Activated T-helper 17 cell treated with anti-CD3 and anti-CD28 coated beads, Interleukin-2, amount 50 U/mL, for 72 hours (primary cell): ENCODE measurements around the gene RHBDF1. TPM values are rescaled to one million over a fixed set of nuclear protein-coding genes. Genes with fewer than 3 reads are reported as not detected.

Source experiments
- ATAC-seq: fragments of 150-1000 bp; cut with Tn5 transposase; replicated peaks from 2 replicates; pipeline ENCODE4 v1.10.0; 2021; ENCODE audit warnings: mild to moderate bottlenecking, moderate library complexity
- H3K27ac Mint-ChIP-seq: one replicate; pipeline ENCODE4 v1.8.0; 2022; ENCODE audit warnings: mixed read lengths
- H3K27me3 Mint-ChIP-seq: one replicate; pipeline ENCODE4 v1.8.0; 2022; ENCODE audit warnings: mixed read lengths
- H3K36me3 Mint-ChIP-seq: one replicate; pipeline ENCODE4 v1.8.0; 2022; ENCODE audit warnings: low read depth, mild to moderate bottlenecking, mixed read lengths
- H3K4me1 Mint-ChIP-seq: one replicate; pipeline ENCODE4 v1.8.0; 2022; ENCODE audit warnings: mixed read lengths
- H3K4me3 Mint-ChIP-seq: one replicate; pipeline ENCODE4 v1.8.0; 2022; ENCODE audit warnings: mild to moderate bottlenecking, mixed read lengths
- H3K9me3 Mint-ChIP-seq: one replicate; pipeline ENCODE4 v1.8.0; 2022; ENCODE audit warnings: mixed read lengths
- total RNA-seq, 2 donors: library from RNA; stranded (reverse); gene quantifications; one replicate each; pipeline ENCODE4 v1.2.3, GENCODE V29; 2022

Gene RHBDF1
- under 1 TPM in 1 of 2 donors, not detected in 1; 0.24 TPM for total RNA-seq

- peaks cover 11% of the 10 kb centered on the region for H3K4me1 Mint-ChIP-seq
- peak within 1 kb of the TSS; percentile 64 for H3K4me3 Mint-ChIP-seq
- peak; percentile 61 for ATAC-seq
- H3K27ac Mint-ChIP-seq: no peak within 1 kb of the TSS
- no peaks in the 10 kb centered on the region for H3K9me3 Mint-ChIP-seq
- peaks cover 12% of the 10 kb centered on the region for H3K27me3 Mint-ChIP-seq
- no peaks in the 10 kb centered on the region for H3K36me3 Mint-ChIP-seq
Observed at GRCh38 chr16:72561-73548, at the start of gene RHBDF1. TSS of gene RHBDF1 (minus strand) at chr16:72631. CDS start at chr16:65015, 7,616 bp downstream.

- H3K9me3 Mint-ChIP-seq: no peaks in the 10 kb centered on the region
- peaks cover 37% of the 10 kb centered on the region for H3K36me3 Mint-ChIP-seq
- ATAC-seq: no peak
- H3K4me1 Mint-ChIP-seq: no peaks in the 10 kb centered on the region
- no peaks in the 10 kb centered on the region for H3K27me3 Mint-ChIP-seq
- H3K4me3 Mint-ChIP-seq: no peak overlapping the region
- H3K27ac Mint-ChIP-seq: no peak overlapping the region
Observed at GRCh38 chr16:120756-121155, 48.3 kb upstream of the RHBDF1 start.

- Mint-ChIP-seq H3K9me3 (no peaks in the 10 kb centered on the region), H3K27ac (no peak overlapping the region), H3K4me1 (no peaks in the 10 kb centered on the region), H3K27me3 (no peaks in the 10 kb centered on the region), H3K36me3 (peaks cover 42% of the 10 kb centered on the region), H3K4me3 (no peak overlapping the region)
- no peak for ATAC-seq
Observed at GRCh38 chr16:119835-120491, 47.5 kb upstream of the RHBDF1 start.

GRCh38 chr16:119295-119694 is 46.9 kb upstream of the RHBDF1 start:
- peaks cover 42% of the 10 kb centered on the region for H3K36me3 Mint-ChIP-seq
- no peaks in the 10 kb centered on the region for H3K4me1 Mint-ChIP-seq
- no peaks in the 10 kb centered on the region for H3K9me3 Mint-ChIP-seq
- no peak overlapping the region for H3K27ac Mint-ChIP-seq
- H3K27me3 Mint-ChIP-seq: no peaks in the 10 kb centered on the region
- ATAC-seq: no peak
- H3K4me3 Mint-ChIP-seq: no peak overlapping the region

- ATAC-seq: no peak
- H3K4me3 Mint-ChIP-seq: no peak overlapping the region
- H3K4me1 Mint-ChIP-seq: peaks cover under 1% of the 10 kb centered on the region
- H3K36me3 Mint-ChIP-seq: peaks cover 42% of the 10 kb centered on the region
- H3K27me3 Mint-ChIP-seq: no peaks in the 10 kb centered on the region
- no peaks in the 10 kb centered on the region for H3K9me3 Mint-ChIP-seq
- no peak overlapping the region for H3K27ac Mint-ChIP-seq
Observed at GRCh38 chr16:118857-119256, 46.4 kb upstream of the RHBDF1 start.

GRCh38 chr16:117379-118365 is 45.2 kb upstream of the RHBDF1 start:
- Mint-ChIP-seq H3K4me1 (peaks cover 4% of the 10 kb centered on the region), H3K27me3 (no peaks in the 10 kb centered on the region), H3K36me3 (peaks cover 38% of the 10 kb centered on the region), H3K4me3 (no peak overlapping the region), H3K27ac (no peak overlapping the region), H3K9me3 (no peaks in the 10 kb centered on the region)
- peak; percentile 55 for ATAC-seq

- Mint-ChIP-seq H3K27me3 (no peaks in the 10 kb centered on the region), H3K27ac (no peak overlapping the region), H3K9me3 (no peaks in the 10 kb centered on the region), H3K4me3 (no peak overlapping the region), H3K36me3 (peaks cover 48% of the 10 kb centered on the region), H3K4me1 (peaks cover 4% of the 10 kb centered on the region)
- no peak for ATAC-seq
Observed at GRCh38 chr16:116015-116414, 43.6 kb upstream of the RHBDF1 start.

GRCh38 chr16:114327-114726 is 41.9 kb upstream of the RHBDF1 start:
- Mint-ChIP-seq H3K4me1 (peaks cover 4% of the 10 kb centered on the region), H3K9me3 (no peaks in the 10 kb centered on the region), H3K27ac (no peak overlapping the region), H3K27me3 (no peaks in the 10 kb centered on the region), H3K36me3 (peaks cover 54% of the 10 kb centered on the region), H3K4me3 (no peak overlapping the region)
- ATAC-seq: no peak

GRCh38 chr16:112153-112840 is 39.9 kb upstream of the RHBDF1 start:
- H3K27ac Mint-ChIP-seq: peak overlapping the region; percentile 74
- no peaks in the 10 kb centered on the region for H3K27me3 Mint-ChIP-seq
- H3K4me1 Mint-ChIP-seq: peaks cover 4% of the 10 kb centered on the region
- peaks cover 68% of the 10 kb centered on the region for H3K36me3 Mint-ChIP-seq
- no peak for ATAC-seq
- no peak overlapping the region for H3K4me3 Mint-ChIP-seq
- no peaks in the 10 kb centered on the region for H3K9me3 Mint-ChIP-seq

- Mint-ChIP-seq H3K4me1 (no peaks in the 10 kb centered on the region), H3K9me3 (no peaks in the 10 kb centered on the region), H3K27ac (no peak overlapping the region), H3K27me3 (no peaks in the 10 kb centered on the region), H3K36me3 (peaks cover 62% of the 10 kb centered on the region), H3K4me3 (no peak overlapping the region)
- ATAC-seq: peak; percentile 82
Observed at GRCh38 chr16:106623-107324, 34.3 kb upstream of the RHBDF1 start.

GRCh38 chr16:105521-105920 is 33.1 kb upstream of the RHBDF1 start:
- Mint-ChIP-seq H3K4me1 (no peaks in the 10 kb centered on the region), H3K27me3 (no peaks in the 10 kb centered on the region), H3K4me3 (no peak overlapping the region), H3K36me3 (peaks cover 61% of the 10 kb centered on the region), H3K9me3 (no peaks in the 10 kb centered on the region), H3K27ac (no peak overlapping the region)
- ATAC-seq: no peak

GRCh38 chr16:104928-105327 is 32.5 kb upstream of the RHBDF1 start:
- Mint-ChIP-seq H3K36me3 (peaks cover 65% of the 10 kb centered on the region), H3K9me3 (no peaks in the 10 kb centered on the region), H3K4me1 (no peaks in the 10 kb centered on the region), H3K27ac (no peak overlapping the region), H3K4me3 (no peak overlapping the region), H3K27me3 (no peaks in the 10 kb centered on the region)
- no peak for ATAC-seq

GRCh38 chr16:104355-104754 is 31.9 kb upstream of the RHBDF1 start:
- H3K4me3 Mint-ChIP-seq: no peak overlapping the region
- H3K4me1 Mint-ChIP-seq: no peaks in the 10 kb centered on the region
- H3K36me3 Mint-ChIP-seq: peaks cover 62% of the 10 kb centered on the region
- no peak overlapping the region for H3K27ac Mint-ChIP-seq
- no peaks in the 10 kb centered on the region for H3K27me3 Mint-ChIP-seq
- no peak for ATAC-seq
- H3K9me3 Mint-ChIP-seq: no peaks in the 10 kb centered on the region
